DOHH2 (cell line): Measurements from ENCODE around the gene ST6GAL1.

Source experiments
- CTCF ChIP-seq: fragments of 200-600 bp; sonication (generic); IDR thresholded peaks from one replicate; pipeline ENCODE4 v1.5.1; 2014; ENCODE audit warnings: antibody characterized with exemption, mild to moderate bottlenecking, low read depth, low read length; ENCODE audit not compliant: poor library complexity, severe bottlenecking
- EZH2phosphoT487 ChIP-seq: fragments of 200-600 bp; sonication (generic); IDR thresholded peaks from 2 replicates; pipeline ENCODE4 v1.6.1; 2017; ENCODE audit warnings: borderline replicate concordance, mild to moderate bottlenecking, antibody characterized with exemption, low read length, moderate library complexity, mixed read lengths

GRCh38 chr3:187025254-187025655, 94.9 kb downstream of the ST6GAL1 start:
- TF ChIP-seq CTCF (no peak), EZH2phosphoT487 (no peak)
